H1 (cell line): ENCODE data around the gene ADGRL4. TPM values are rescaled to one million over a fixed set of nuclear protein-coding genes. Genes with fewer than 3 reads are reported as not detected.

ENCODE experiments used
- CTCF ChIA-PET: fragments of 300-600 bp; sonication (Branson Sonifier 250); formaldehyde crosslinking; loops from one replicate; lab custom pipeline; 2021; ENCODE audit not compliant: partially characterized antibody; lab: Charles Lee
- POLR2A ChIA-PET: fragments of 300-600 bp; sonication (Branson Sonifier 250); formaldehyde crosslinking; loops from one replicate; lab custom pipeline; 2021; ENCODE audit warnings: inconsistent platforms; ENCODE audit not compliant: partially characterized antibody; lab: Charles Lee
- DNase-seq, 2 experiments: peaks; one replicate each; pipeline versions ENCODE4 v3.0.0 to v3.0.0-alpha.2; 2010 to 2022; ENCODE audit warnings: low spot score in 2 of 2, low read depth in 1 of 2, mixed read lengths in 1 of 2
- FAIRE-seq: peaks from 2 replicates; lab custom pipeline; 2011; peaks lifted over from hg19 to GRCh38; lab: Jason Lieb, UNC
- H2AFZ ChIP-seq: 2 replicates; pipeline ENCODE4 v1.8.1; 2012; ENCODE audit warnings: low read length, inconsistent platforms
- H2AK5ac ChIP-seq: 2 replicates; pipeline ENCODE4 v1.6.1; 2013; ENCODE audit warnings: low read depth, low read length
- H2BK120ac ChIP-seq: replicated peaks from 2 replicates; pipeline ENCODE3; 2013; ENCODE audit warnings: low read depth, low read length, inconsistent platforms
- H2BK12ac ChIP-seq: 2 replicates; pipeline ENCODE4 v1.6.1; 2013; ENCODE audit warnings: low read depth, low read length
- H2BK15ac ChIP-seq: 2 replicates; pipeline ENCODE4 v1.6.1; 2013; ENCODE audit warnings: low read length
- H2BK20ac ChIP-seq: 2 replicates; pipeline ENCODE4 v1.6.1; 2013; ENCODE audit warnings: low read length
- H2BK5ac ChIP-seq: 2 replicates; pipeline ENCODE4 v1.6.1; 2013; ENCODE audit warnings: low read depth, low read length
- H3K14ac ChIP-seq: 2 replicates; pipeline ENCODE4 v1.6.1; 2013; ENCODE audit warnings: inconsistent platforms; ENCODE audit not compliant: insufficient read length
- H3K18ac ChIP-seq: 2 replicates; pipeline ENCODE4 v1.6.1; 2013; ENCODE audit warnings: low read length; ENCODE audit errors: extremely low read depth
- H3K23ac ChIP-seq: 2 replicates; pipeline ENCODE4 v1.6.1; 2013; ENCODE audit warnings: inconsistent platforms; ENCODE audit not compliant: insufficient read length
- H3K23me2 ChIP-seq: 2 replicates; pipeline ENCODE4 v1.6.1; 2013; ENCODE audit warnings: low read depth, low read length
- H3K27ac ChIP-seq: 2 replicates; pipeline ENCODE4 v1.6.1; 2011; ENCODE audit warnings: low read depth, low read length, inconsistent platforms
- H3K27me3 ChIP-seq, 4 experiments: replicated peaks in 1 of 4; 1 replicate in 1 of 4; 2 replicates in 3 of 4; pipeline versions ENCODE4 v1.6.1 to v1.8.1; 2011 to 2013; ENCODE audit warnings: low read length in 3 of 4, mild to moderate bottlenecking in 3 of 4, inconsistent platforms in 2 of 4, mixed read lengths in 2 of 4, moderate library complexity in 1 of 4; ENCODE audit not compliant: control insufficient read depth in 3 of 4, insufficient read depth in 3 of 4; ENCODE audit errors: extremely low read depth in 1 of 4
- H3K36me3 ChIP-seq, 4 experiments: 2 replicates each; pipeline versions ENCODE4 v1.6.1 to v1.8.1; 2011 to 2013; ENCODE audit warnings: mild to moderate bottlenecking in 4 of 4, low read length in 3 of 4, moderate library complexity in 2 of 4, control low read depth in 1 of 4, inconsistent platforms in 1 of 4; ENCODE audit not compliant: insufficient read depth in 4 of 4, control insufficient read depth in 2 of 4
- H3K4ac ChIP-seq: replicated peaks from 2 replicates; pipeline ENCODE3; 2013; ENCODE audit warnings: low read length, low read depth, mixed read lengths, inconsistent platforms; ENCODE audit not compliant: insufficient read length
- H3K4me1 ChIP-seq, 4 experiments: replicated peaks in 1 of 4; 1 replicate in 1 of 4; 2 replicates in 3 of 4; pipeline versions ENCODE4 v1.6.1 to v1.8.1; 2011 to 2013; ENCODE audit warnings: low read length in 3 of 4, inconsistent platforms in 2 of 4, mixed read lengths in 1 of 4; ENCODE audit not compliant: insufficient read depth in 4 of 4, control insufficient read depth in 3 of 4
- H3K4me2 ChIP-seq, 2 experiments: 2 replicates each; pipeline versions ENCODE4 v1.6.1 to v1.8.1; 2011 to 2013; ENCODE audit warnings: low read depth in 2 of 2, low read length in 2 of 2, control low read depth in 1 of 2, inconsistent platforms in 1 of 2, mild to moderate bottlenecking in 1 of 2; ENCODE audit not compliant: insufficient read depth in 1 of 2
- H3K4me3 ChIP-seq, 4 experiments: fragments of 200-600, 300-600 bp in 1 of 4; sonication (generic), shearing (Covaris generic), sonication (Bioruptor Twin) in 1 of 4; 2 replicates each; pipeline versions ENCODE4 v1.5.1 to v1.8.1; 2011 to 2016; ENCODE audit warnings: low read length in 4 of 4, low read depth in 3 of 4, control low read depth in 2 of 4, inconsistent platforms in 2 of 4, mild to moderate bottlenecking in 2 of 4, mixed read lengths in 1 of 4, moderate library complexity in 1 of 4; ENCODE audit not compliant: insufficient read depth in 2 of 4; ENCODE audit errors: extremely low read depth in 1 of 4
- H3K56ac ChIP-seq: replicated peaks from 2 replicates; pipeline ENCODE3; 2013; ENCODE audit warnings: low read depth, mild to moderate bottlenecking, mixed read lengths, low read length, inconsistent platforms; ENCODE audit not compliant: insufficient read length
- H3K79me1 ChIP-seq: 2 replicates; pipeline ENCODE4 v1.6.1; 2013; ENCODE audit warnings: low read depth, low read length, control low read depth
- H3K79me2 ChIP-seq, 2 experiments: 2 replicates each; pipeline versions ENCODE4 v1.6.1 to v1.8.1; 2012 to 2013; ENCODE audit warnings: low read length in 2 of 2, mild to moderate bottlenecking in 2 of 2, inconsistent platforms in 1 of 2; ENCODE audit not compliant: insufficient read depth in 2 of 2, control insufficient read depth in 1 of 2
- H3K9ac ChIP-seq, 4 experiments: replicated peaks in 1 of 4; 1 replicate in 1 of 4; 2 replicates in 3 of 4; pipeline versions ENCODE4 v1.6.1 to v1.8.1; 2011 to 2013; ENCODE audit warnings: low read depth in 3 of 4, low read length in 3 of 4, control low read depth in 2 of 4, mild to moderate bottlenecking in 2 of 4, moderate library complexity in 2 of 4, inconsistent platforms in 1 of 4; ENCODE audit errors: extremely low read depth in 1 of 4
- H3K9me3 ChIP-seq, 2 experiments: 2 replicates each; pipeline versions ENCODE4 v1.6.1 to v1.8.1; 2012 to 2013; ENCODE audit warnings: mild to moderate bottlenecking in 2 of 2, moderate library complexity in 2 of 2, control low read depth in 1 of 2, inconsistent platforms in 1 of 2, low read depth in 1 of 2, low read length in 1 of 2, mixed read lengths in 1 of 2; ENCODE audit not compliant: insufficient read depth in 2 of 2
- H4K20me1 ChIP-seq, 2 experiments: replicated peaks in 1 of 2; 2 replicates each; pipeline versions ENCODE3 to v1.8.1; 2011 to 2013; ENCODE audit warnings: inconsistent platforms in 2 of 2, low read length in 2 of 2, mild to moderate bottlenecking in 1 of 2; ENCODE audit not compliant: insufficient read depth in 2 of 2, control insufficient read depth in 1 of 2
- H4K5ac ChIP-seq: 2 replicates; pipeline ENCODE4 v1.6.1; 2013; ENCODE audit warnings: low read length, low read depth, mixed read lengths, inconsistent platforms; ENCODE audit not compliant: insufficient read length
- H4K8ac ChIP-seq: 2 replicates; pipeline ENCODE4 v1.8.0; 2013; ENCODE audit warnings: mild to moderate bottlenecking, moderate library complexity, low read length, inconsistent platforms; ENCODE audit not compliant: insufficient read depth; ENCODE audit errors: extremely low read depth
- H4K91ac ChIP-seq: replicated peaks from 2 replicates; pipeline ENCODE3; 2013; ENCODE audit warnings: low read length, mixed read lengths, inconsistent platforms; ENCODE audit not compliant: insufficient read length
- BCL11A ChIP-seq, 2 experiments: IDR thresholded peaks; one replicate each; pipeline ENCODE4 v1.6.1; 2011; ENCODE audit warnings: low read depth in 2 of 2, low read length in 2 of 2, mild to moderate bottlenecking in 2 of 2
- FOSL1 ChIP-seq: IDR thresholded peaks from 2 replicates; pipeline ENCODE4 v1.6.1; 2011; ENCODE audit warnings: mild to moderate bottlenecking, low read depth, low read length, moderate library complexity; ENCODE audit not compliant: insufficient read depth
- SUZ12 ChIP-seq: fragments of 200-600 bp; sonication (generic); IDR thresholded peaks from 2 replicates; pipeline ENCODE4 v1.6.1; 2012; ENCODE audit warnings: mild to moderate bottlenecking, inconsistent platforms, low read length, moderate library complexity, mixed read lengths
- WGBS, 2 experiments: shearing (Covaris generic) in 1 of 2; methylation state at CpG; one replicate each; pipeline versions ENCODE4 v1.1.6 to v1.1.7; 2013 to 2015; ENCODE audit warnings: low lambda C conversion rate in 2 of 2, mixed read lengths in 2 of 2, inconsistent platforms in 1 of 2, low coverage in 1 of 2, missing lambda C conversion rate in 1 of 2; ENCODE audit not compliant: insufficient replicate concordance in 2 of 2, insufficient coverage in 1 of 2, insufficient read length in 1 of 2; ENCODE audit errors: extremely low coverage in 1 of 2, missing lambda C conversion rate in 1 of 2; 5-methylcytosine and 5-hydroxymethylcytosine counted together
- polyA plus RNA-seq, 7 experiments: library from polyadenylated mRNA; depleted of rRNA in 3 of 7; stranded (reverse) in 5 of 7; unstranded in 2 of 7; fragments of >200 nt in 5 of 7; fragments of 200-250 nt in 2 of 7; gene quantifications; 1 replicate in 5 of 7; 2 replicates in 1 of 7; 4 replicates in 1 of 7; pipeline versions ENCODE4 v1.2.1 to v1.2.3, GENCODE V29; 2011 to 2013; ENCODE audit warnings: missing spikeins in 2 of 7, mixed read lengths in 2 of 7
- total RNA-seq: library from RNA; stranded (reverse); fragmentation: NEBNext Ultra II Directional; extraction: Animal tissue kit (Norgen Biotek cat#: 25700); gene quantifications from 2 replicates; pipeline ENCODE4 v1.2.1, GENCODE V29; 2021

The ADGRL4 gene
- total and polyA plus RNA-seq, 2 of the 8 experiments (the other 6 are each of a cell fraction or from before 2014, with no cell fraction given), result 0.60 to 0.97 TPM

DNA sequence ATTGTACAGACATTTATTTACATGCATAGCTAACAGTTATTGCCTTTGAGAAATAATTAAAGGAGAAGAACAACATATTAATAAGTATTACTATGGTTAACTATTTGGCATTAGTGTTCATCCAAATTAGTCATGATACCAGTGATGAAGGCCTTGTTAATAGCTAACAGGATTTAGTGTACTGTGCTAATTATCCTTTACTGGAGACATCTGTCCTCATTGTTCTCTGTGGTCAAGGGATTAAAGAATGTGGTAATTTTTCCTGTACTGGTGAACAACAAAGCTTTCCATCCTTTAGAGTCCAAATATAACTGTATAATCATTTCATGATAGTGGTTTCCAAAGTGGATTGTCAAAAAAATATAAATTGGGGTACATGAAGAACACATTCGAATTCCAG, 103.9 kb downstream of the ADGRL4 start:
- no peaks in the 10 kb centered on the region for H3K27me3 ChIP-seq
- no peak overlapping the region for H3K4ac ChIP-seq
- no peak overlapping the region for H3K27ac ChIP-seq
- no peaks in the 10 kb centered on the region for H4K20me1 ChIP-seq
- no peak overlapping the region for H3K4me3 ChIP-seq
- H2BK120ac ChIP-seq, result no peak overlapping the region
- no peak overlapping the region for H2BK15ac ChIP-seq
- no peak overlapping the region for H3K18ac ChIP-seq
- H3K4me1 ChIP-seq, result no peaks in the 10 kb centered on the region
- H3K23ac ChIP-seq, result no peak overlapping the region
- H4K8ac ChIP-seq, result no peak overlapping the region
- H3K56ac ChIP-seq, result no peak overlapping the region
- no peaks in the 10 kb centered on the region for H3K36me3 ChIP-seq
- no peaks in the 10 kb centered on the region for H3K79me1 ChIP-seq
- H3K9ac ChIP-seq, result no peak overlapping the region
- no peak overlapping the region for H2BK12ac ChIP-seq
- no peak overlapping the region for H3K14ac ChIP-seq
- no peaks in the 10 kb centered on the region for H3K23me2 ChIP-seq
- H2AK5ac ChIP-seq, result no peak overlapping the region
- no peak overlapping the region for H4K91ac ChIP-seq
- ChIA-PET POLR2A (no interaction called here), CTCF (interaction anchor here (0.6 to 0.8 kb wide), 3 partner anchors 29 to 63 kb away, joined by 3 read pairs; no protein-coding TSS in a partner anchor)
- DNase-seq (no peak), FAIRE-seq (no peak)
- no peak overlapping the region for H2AFZ ChIP-seq
- 89% methylated on average over 1 of the region's 1 CpG; no CpG with 5 or more reads in 1 of the 2 experiments for WGBS, 2 experiments
- H4K5ac ChIP-seq, result no peak overlapping the region
- H3K79me2 ChIP-seq, result no peaks in the 10 kb centered on the region
- H2BK5ac ChIP-seq, result no peak overlapping the region
- H3K9me3 ChIP-seq, result no peaks in the 10 kb centered on the region
- no peak overlapping the region for H2BK20ac ChIP-seq
- no peak overlapping the region for H3K4me2 ChIP-seq
- TF ChIP-seq SUZ12, result no peak
- TF ChIP-seq BCL11A (IDR thresholded peaks at IDR 0.05; ENCODE audit: low read depth in 2 of 2, low read length in 2 of 2), result no peak
- no peak for TF ChIP-seq FOSL1
